SK-N-SH (cell line): ENCODE data around the gene C19orf81. TPM values are rescaled to one million over a fixed set of nuclear protein-coding genes. Genes with fewer than 3 reads are reported as not detected.

Source experiments
- CTCF ChIA-PET: fragments of 300-600, 350-600 bp; formaldehyde crosslinking; extraction: SDS; loops from one replicate; lab custom pipeline; 2021; lab: Yijun Ruan, JAX
- POLR2A ChIA-PET: fragments of 350-600 bp; sonication (Branson Sonifier 250); formaldehyde crosslinking; extraction: SDS; loops from one replicate; lab custom pipeline; 2020; ENCODE audit warnings: antibody characterized with exemption, inconsistent platforms; lab: Yijun Ruan, JAX
- DNase-seq: peaks from one replicate; pipeline ENCODE4 v3.0.0; 2012
- H2AFZ ChIP-seq: fragments of 200-600 bp; sonication (generic); 2 replicates; pipeline ENCODE4 v1.8.1; 2016; ENCODE audit warnings: antibody characterized with exemption, mild to moderate bottlenecking, low read depth
- H3F3A ChIP-seq: fragments of 200-600 bp; sonication (generic); replicated peaks from 2 replicates; pipeline ENCODE3; 2016; ENCODE audit warnings: antibody characterized with exemption, mild to moderate bottlenecking; ENCODE audit not compliant: insufficient read depth
- H3K27ac ChIP-seq, 2 experiments: fragments of 200-500 bp in 1 of 2; fragments of 200-600 bp in 1 of 2; sonication (Bioruptor generic) in 1 of 2; sonication (generic), shearing (Covaris generic) in 1 of 2; 2 replicates each; pipeline versions ENCODE4 v1.5.1 to v1.6.1; 2014 to 2016; ENCODE audit warnings: low read depth in 2 of 2, inconsistent platforms in 1 of 2, low read length in 1 of 2, mild to moderate bottlenecking in 1 of 2, mixed read lengths in 1 of 2
- H3K27me3 ChIP-seq: fragments of 200-600 bp; sonication (generic), shearing (Covaris generic); 2 replicates; pipeline ENCODE4 v1.6.1; 2016; ENCODE audit warnings: mixed run types; ENCODE audit not compliant: insufficient read depth
- H3K36me3 ChIP-seq, 2 experiments: fragments of 200-500 bp in 1 of 2; fragments of 200-600 bp in 1 of 2; sonication (Bioruptor generic) in 1 of 2; sonication (generic) in 1 of 2; replicated peaks in 1 of 2; 2 replicates each; pipeline versions ENCODE3 to v1.5.1; 2014 to 2016; ENCODE audit warnings: low read length in 1 of 2, mild to moderate bottlenecking in 1 of 2; ENCODE audit not compliant: insufficient read depth in 2 of 2, control insufficient read depth in 1 of 2
- H3K4me1 ChIP-seq, 2 experiments: fragments of 200-500 bp in 1 of 2; fragments of 200-600 bp in 1 of 2; sonication (Bioruptor generic) in 1 of 2; sonication (generic), shearing (Covaris generic) in 1 of 2; 2 replicates each; pipeline versions ENCODE4 v1.5.1 to v1.6.1; 2014 to 2016; ENCODE audit warnings: low read depth in 1 of 2, low read length in 1 of 2, mixed run types in 1 of 2; ENCODE audit not compliant: insufficient read depth in 2 of 2, control insufficient read depth in 1 of 2
- H3K4me2 ChIP-seq: fragments of 200-600 bp; sonication (generic), shearing (Covaris generic); 2 replicates; pipeline ENCODE4 v1.6.1; 2017; ENCODE audit warnings: mixed run types
- H3K4me3 ChIP-seq, 2 experiments: fragments of 200-500 bp in 1 of 2; fragments of 200-600 bp in 1 of 2; sonication (Bioruptor generic) in 1 of 2; sonication (generic), shearing (Covaris generic) in 1 of 2; 2 replicates each; pipeline versions ENCODE4 v1.5.1 to v1.8.1; 2014 to 2016; ENCODE audit warnings: low read depth in 2 of 2, inconsistent platforms in 1 of 2, low read length in 1 of 2, mild to moderate bottlenecking in 1 of 2, mixed read lengths in 1 of 2, moderate library complexity in 1 of 2
- H3K79me2 ChIP-seq: fragments of 200-600 bp; sonication (generic); 2 replicates; pipeline ENCODE4 v1.8.1; 2017; ENCODE audit warnings: mild to moderate bottlenecking; ENCODE audit not compliant: insufficient read depth
- H3K9ac ChIP-seq: fragments of 200-600 bp; sonication (generic); 2 replicates; pipeline ENCODE4 v1.6.1; 2017; ENCODE audit warnings: mixed run types
- H3K9me2 ChIP-seq: fragments of 200-600 bp; sonication (generic); 2 replicates; pipeline ENCODE4 v1.6.1; 2017; ENCODE audit warnings: mixed run types
- H3K9me3 ChIP-seq: fragments of 200-600 bp; sonication (generic); 2 replicates; pipeline ENCODE4 v1.6.1; 2017; ENCODE audit warnings: mixed run types, mild to moderate bottlenecking, moderate library complexity
- H4K20me1 ChIP-seq: fragments of 200-600 bp; sonication (generic); 2 replicates; pipeline ENCODE4 v1.6.1; 2017; ENCODE audit warnings: mild to moderate bottlenecking, mixed run types; ENCODE audit not compliant: insufficient read depth
- EP300 ChIP-seq, 2 experiments: IDR thresholded peaks; 2 replicates each; pipeline versions ENCODE4 v1.4.0 to v1.6.1; 2012; ENCODE audit warnings: borderline replicate concordance in 1 of 2, low read depth in 1 of 2, low read length in 1 of 2
- EZH2phosphoT487 ChIP-seq: fragments of 200-600 bp; sonication (generic); IDR thresholded peaks from 2 replicates; pipeline ENCODE4 v1.6.1; 2017; ENCODE audit warnings: low read depth, mixed run types, mild to moderate bottlenecking, antibody characterized with exemption, moderate library complexity, borderline replicate concordance
- FOSL2 ChIP-seq: IDR thresholded peaks from 2 replicates; pipeline ENCODE4 v1.4.0; 2012; ENCODE audit warnings: low read depth, mild to moderate bottlenecking, moderate library complexity, borderline replicate concordance
- FOXM1 ChIP-seq: IDR thresholded peaks from 2 replicates; pipeline ENCODE4 v1.4.0; 2012; ENCODE audit warnings: low read depth, mild to moderate bottlenecking
- JUND ChIP-seq: IDR thresholded peaks from 2 replicates; pipeline ENCODE4 v1.4.0; 2012
- NFIC ChIP-seq: IDR thresholded peaks from 2 replicates; pipeline ENCODE4 v1.4.0; 2012; ENCODE audit warnings: borderline replicate concordance
- RXRA ChIP-seq: IDR thresholded peaks from 2 replicates; pipeline ENCODE4 v1.4.0; 2012; ENCODE audit warnings: low read depth, mild to moderate bottlenecking, borderline replicate concordance
- SMC3 ChIP-seq: IDR thresholded peaks from 2 replicates; pipeline ENCODE4 v1.6.1; 2012; ENCODE audit warnings: low read depth, low read length, improper control_type of control experiment
- TAF1 ChIP-seq: IDR thresholded peaks from 2 replicates; pipeline ENCODE4 v1.6.1; 2012; ENCODE audit warnings: low read depth, mild to moderate bottlenecking, low read length, moderate library complexity, borderline replicate concordance
- TCF12 ChIP-seq: IDR thresholded peaks from 2 replicates; pipeline ENCODE4 v1.4.0; 2012
- WGBS: methylation state at CpG from one replicate; pipeline ENCODE4 v1.1.6; 2017; ENCODE audit warnings: low lambda C conversion rate; 5-methylcytosine and 5-hydroxymethylcytosine counted together
- polyA plus RNA-seq, 3 experiments: library from polyadenylated mRNA; depleted of rRNA; stranded (reverse); fragments of >200 nt; gene quantifications; 2 replicates each; pipeline ENCODE4 v1.2.3, GENCODE V29; 2012
- TF ChIP-seq, protein P1 (sequence below): IDR thresholded peaks from 2 replicates; pipeline ENCODE4 v1.6.1; 2012; ENCODE audit warnings: mild to moderate bottlenecking, low read depth, low read length, moderate library complexity
- TF ChIP-seq, protein P2 (sequence below): IDR thresholded peaks from 2 replicates; pipeline ENCODE4 v1.4.0; 2012; ENCODE audit warnings: low read depth, borderline replicate concordance

The C19orf81 gene
- polyA plus RNA-seq, 1 of the 3 experiments (the other 2 are of a cell fraction) = 5.7 TPM

DNA sequence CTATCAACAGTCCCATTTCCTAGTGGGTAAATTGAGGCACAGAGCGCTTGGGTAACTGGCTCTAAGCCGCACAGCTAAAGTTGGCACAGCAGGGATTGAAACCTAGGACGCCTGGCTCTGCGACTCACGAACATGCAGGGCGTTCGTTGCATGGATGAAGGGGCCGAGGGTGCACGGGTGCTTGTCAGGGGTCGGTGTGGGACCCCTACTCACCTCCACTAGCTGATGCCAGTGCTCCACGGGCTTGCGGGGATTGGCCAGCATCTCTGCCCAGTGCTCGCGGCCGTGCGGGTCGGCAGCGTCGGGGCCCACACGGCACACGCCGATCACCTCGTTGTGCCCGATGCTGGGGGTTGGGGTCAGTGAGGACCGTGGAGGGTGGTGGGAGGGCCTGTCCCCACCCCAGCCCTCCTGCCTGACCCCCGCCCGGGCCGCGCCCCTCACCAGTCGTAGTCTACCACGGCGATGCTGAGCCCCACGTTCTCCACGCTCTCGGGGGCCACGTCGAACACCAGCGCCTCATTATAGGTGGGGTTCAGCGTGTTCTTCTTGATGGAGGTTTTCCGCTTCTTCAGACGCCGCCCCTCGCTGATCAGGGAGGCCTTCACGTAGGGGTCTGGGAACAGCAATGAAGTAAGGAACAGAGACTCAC lies 24.2 kb upstream of the C19orf81 start (continued):
- TF ChIP-seq, protein P1, sequence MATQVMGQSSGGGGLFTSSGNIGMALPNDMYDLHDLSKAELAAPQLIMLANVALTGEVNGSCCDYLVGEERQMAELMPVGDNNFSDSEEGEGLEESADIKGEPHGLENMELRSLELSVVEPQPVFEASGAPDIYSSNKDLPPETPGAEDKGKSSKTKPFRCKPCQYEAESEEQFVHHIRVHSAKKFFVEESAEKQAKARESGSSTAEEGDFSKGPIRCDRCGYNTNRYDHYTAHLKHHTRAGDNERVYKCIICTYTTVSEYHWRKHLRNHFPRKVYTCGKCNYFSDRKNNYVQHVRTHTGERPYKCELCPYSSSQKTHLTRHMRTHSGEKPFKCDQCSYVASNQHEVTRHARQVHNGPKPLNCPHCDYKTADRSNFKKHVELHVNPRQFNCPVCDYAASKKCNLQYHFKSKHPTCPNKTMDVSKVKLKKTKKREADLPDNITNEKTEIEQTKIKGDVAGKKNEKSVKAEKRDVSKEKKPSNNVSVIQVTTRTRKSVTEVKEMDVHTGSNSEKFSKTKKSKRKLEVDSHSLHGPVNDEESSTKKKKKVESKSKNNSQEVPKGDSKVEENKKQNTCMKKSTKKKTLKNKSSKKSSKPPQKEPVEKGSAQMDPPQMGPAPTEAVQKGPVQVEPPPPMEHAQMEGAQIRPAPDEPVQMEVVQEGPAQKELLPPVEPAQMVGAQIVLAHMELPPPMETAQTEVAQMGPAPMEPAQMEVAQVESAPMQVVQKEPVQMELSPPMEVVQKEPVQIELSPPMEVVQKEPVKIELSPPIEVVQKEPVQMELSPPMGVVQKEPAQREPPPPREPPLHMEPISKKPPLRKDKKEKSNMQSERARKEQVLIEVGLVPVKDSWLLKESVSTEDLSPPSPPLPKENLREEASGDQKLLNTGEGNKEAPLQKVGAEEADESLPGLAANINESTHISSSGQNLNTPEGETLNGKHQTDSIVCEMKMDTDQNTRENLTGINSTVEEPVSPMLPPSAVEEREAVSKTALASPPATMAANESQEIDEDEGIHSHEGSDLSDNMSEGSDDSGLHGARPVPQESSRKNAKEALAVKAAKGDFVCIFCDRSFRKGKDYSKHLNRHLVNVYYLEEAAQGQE = no peak
- TF ChIP-seq NFIC (no peak), FOSL2 (no peak), TAF1 (no peak), TCF12 (no peak)
- TF ChIP-seq, all 33 proteins: peak for 0

DNA sequence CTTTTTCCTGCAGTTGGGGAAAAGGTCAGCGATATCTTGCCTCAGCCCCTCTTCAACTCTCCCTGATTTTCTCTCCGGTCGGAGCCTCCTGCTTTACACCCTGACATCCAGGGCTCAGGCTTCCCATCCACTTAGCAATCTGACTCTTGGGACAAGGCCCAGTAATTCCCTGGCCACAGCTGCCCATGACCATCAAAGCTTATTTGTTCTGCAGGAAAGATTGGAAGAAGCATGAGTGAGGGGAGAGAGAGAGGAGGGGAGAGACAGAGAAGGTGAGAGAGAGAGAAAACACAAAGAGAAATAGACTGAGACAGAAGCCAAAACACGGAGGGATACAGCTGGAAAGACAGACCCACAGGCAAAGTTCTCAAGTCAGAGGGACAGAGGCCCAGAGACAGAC lies 23.2 kb upstream of the C19orf81 start:
- CTCF ChIA-PET = interaction anchor here (1.0 kb wide), 1 partner anchor 269 kb away, joined by 3 read pairs; no protein-coding TSS in a partner anchor
- H3K9me3 ChIP-seq = no peaks in the 10 kb centered on the region
- no peak overlapping the region for H2AFZ ChIP-seq
- H3K4me1 ChIP-seq = no peaks in the 10 kb centered on the region
- H3K9me2 ChIP-seq = no peaks in the 10 kb centered on the region
- POLR2A ChIA-PET = no interaction called here
- H3K79me2 ChIP-seq = no peaks in the 10 kb centered on the region
- H3K9ac ChIP-seq = no peak overlapping the region
- WGBS = 60% methylated on average over 4 of the region's 4 CpGs
- DNase-seq = no peak
- H3K36me3 ChIP-seq = no peaks in the 10 kb centered on the region
- no peak overlapping the region for H3K4me3 ChIP-seq
- no peak overlapping the region for H3K27ac ChIP-seq
- no peaks in the 10 kb centered on the region; the same call in 1 of the 2 replicates for H3K27me3 ChIP-seq
- no peaks in the 10 kb centered on the region for H3F3A ChIP-seq
- TF ChIP-seq RXRA (no peak), FOXM1 (no peak), EZH2phosphoT487 (no peak), EP300 (IDR thresholded peaks at IDR 0.05; ENCODE audit: borderline replicate concordance in 1 of 2, low read depth in 1 of 2, low read length in 1 of 2) (no peak), JUND (no peak), NFIC (no peak), SMC3 (no peak)
- TF ChIP-seq, protein P2, sequence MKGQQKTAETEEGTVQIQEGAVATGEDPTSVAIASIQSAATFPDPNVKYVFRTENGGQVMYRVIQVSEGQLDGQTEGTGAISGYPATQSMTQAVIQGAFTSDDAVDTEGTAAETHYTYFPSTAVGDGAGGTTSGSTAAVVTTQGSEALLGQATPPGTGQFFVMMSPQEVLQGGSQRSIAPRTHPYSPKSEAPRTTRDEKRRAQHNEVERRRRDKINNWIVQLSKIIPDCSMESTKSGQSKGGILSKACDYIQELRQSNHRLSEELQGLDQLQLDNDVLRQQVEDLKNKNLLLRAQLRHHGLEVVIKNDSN = no peak
- TF ChIP-seq, protein P1 = no peak
- no peak overlapping the region for H3K4me2 ChIP-seq
- H4K20me1 ChIP-seq = no peaks in the 10 kb centered on the region
